ENCODE results near the gene KIAA1217. TPM values are rescaled to one million over a fixed set of nuclear protein-coding genes. Genes with fewer than 3 reads are reported as not detected.

The KIAA1217 gene
- total and polyA plus RNA-seq, 9 of the 15 experiments (the other 6 are each of a cell fraction or from before 2014, with no cell fraction given) = 0.04 TPM; not detected in 8

DNA sequence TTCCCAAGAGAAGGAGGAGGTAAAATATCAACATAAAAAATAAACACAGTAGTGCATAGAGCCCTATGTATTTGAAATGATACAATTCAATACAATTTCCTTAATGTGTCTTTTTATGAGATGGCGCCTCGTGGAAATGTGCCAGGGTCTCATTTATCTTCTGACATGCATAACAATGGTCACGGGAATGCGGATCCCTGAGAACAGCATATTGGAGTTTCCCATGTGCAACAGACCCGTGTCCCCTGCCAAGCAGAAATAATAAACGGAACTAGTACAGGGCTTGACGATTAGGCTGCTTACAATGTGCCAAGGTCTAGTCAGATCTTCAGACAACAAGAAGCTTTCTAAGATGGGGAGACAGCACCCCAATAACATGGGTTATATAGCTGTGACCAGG lies 296.8 kb downstream of the KIAA1217 start:
- Histone ChIP-seq H2AFZ (ENCODE audit: low read depth, low read length) (no peak overlapping the region), H3K9me3 (replicated peaks; ENCODE audit: control insufficient read depth, insufficient read depth, low read depth, low read length) (no peaks in the 10 kb centered on the region), H3K9ac (ENCODE audit: insufficient read depth in 1 of 2, low read depth in 2 of 2, low read length in 2 of 2) (no peak overlapping the region), H3K36me3 (ENCODE audit: control insufficient read depth, insufficient read depth, low read length) (no peaks in the 10 kb centered on the region), H3K4me3 (no peak overlapping the region), H3K79me2 (ENCODE audit: control insufficient read depth, insufficient read depth, low read length) (no peaks in the 10 kb centered on the region), H3K9me1 (ENCODE audit: control insufficient read depth, insufficient read depth, low read length) (no peaks in the 10 kb centered on the region), H3K27ac (ENCODE audit: extremely low read depth, low read depth, low read length) (no peak overlapping the region), H3K4me2 (ENCODE audit: insufficient read depth, low read length) (no peak overlapping the region), H3K27me3 (ENCODE audit: control insufficient read depth in 2 of 2, insufficient read depth in 2 of 2, low read length in 2 of 2) (peaks cover 2 to 18% of the 10 kb centered on the region in 2 experiments; a peak in 3 of 5 replicates), H4K20me1 (replicated peaks; ENCODE audit: control insufficient read depth, insufficient read depth, low read length) (no peaks in the 10 kb centered on the region), H3K4me1 (replicated peaks in 1 of 2; ENCODE audit: control insufficient read depth in 2 of 2, insufficient read depth in 2 of 2, low read length in 2 of 2) (no peaks in the 10 kb centered on the region)
- TF ChIP-seq, protein P1, sequence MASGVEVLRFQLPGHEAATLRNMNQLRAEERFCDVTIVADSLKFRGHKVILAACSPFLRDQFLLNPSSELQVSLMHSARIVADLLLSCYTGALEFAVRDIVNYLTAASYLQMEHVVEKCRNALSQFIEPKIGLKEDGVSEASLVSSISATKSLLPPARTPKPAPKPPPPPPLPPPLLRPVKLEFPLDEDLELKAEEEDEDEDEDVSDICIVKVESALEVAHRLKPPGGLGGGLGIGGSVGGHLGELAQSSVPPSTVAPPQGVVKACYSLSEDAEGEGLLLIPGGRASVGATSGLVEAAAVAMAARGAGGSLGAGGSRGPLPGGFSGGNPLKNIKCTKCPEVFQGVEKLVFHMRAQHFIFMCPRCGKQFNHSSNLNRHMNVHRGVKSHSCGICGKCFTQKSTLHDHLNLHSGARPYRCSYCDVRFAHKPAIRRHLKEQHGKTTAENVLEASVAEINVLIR (CRISPR knock-in tag; IDR thresholded peaks at IDR 0.05) = no peak
- TF ChIP-seq ZNF75A (CRISPR knock-in tag; IDR thresholded peaks at IDR 0.05) (no peak), HNRNPLL (IDR thresholded peaks at IDR 0.05; ENCODE audit: low read depth, low read length, poor library complexity, severe bottlenecking) (no peak), DNMT1 (IDR thresholded peaks at IDR 0.05) (no peak), ZNF778 (CRISPR knock-in tag; IDR thresholded peaks at IDR 0.05) (no peak), WHSC1 (IDR thresholded peaks at IDR 0.05; ENCODE audit: low read length) (no peak), NR2C1 (IDR thresholded peaks at IDR 0.05) (no peak), NR2C1 (tag; IDR thresholded peaks at IDR 0.05) (no peak)
- TF ChIP-seq, protein P2, sequence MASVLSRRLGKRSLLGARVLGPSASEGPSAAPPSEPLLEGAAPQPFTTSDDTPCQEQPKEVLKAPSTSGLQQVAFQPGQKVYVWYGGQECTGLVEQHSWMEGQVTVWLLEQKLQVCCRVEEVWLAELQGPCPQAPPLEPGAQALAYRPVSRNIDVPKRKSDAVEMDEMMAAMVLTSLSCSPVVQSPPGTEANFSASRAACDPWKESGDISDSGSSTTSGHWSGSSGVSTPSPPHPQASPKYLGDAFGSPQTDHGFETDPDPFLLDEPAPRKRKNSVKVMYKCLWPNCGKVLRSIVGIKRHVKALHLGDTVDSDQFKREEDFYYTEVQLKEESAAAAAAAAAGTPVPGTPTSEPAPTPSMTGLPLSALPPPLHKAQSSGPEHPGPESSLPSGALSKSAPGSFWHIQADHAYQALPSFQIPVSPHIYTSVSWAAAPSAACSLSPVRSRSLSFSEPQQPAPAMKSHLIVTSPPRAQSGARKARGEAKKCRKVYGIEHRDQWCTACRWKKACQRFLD (CRISPR knock-in tag; IDR thresholded peaks at IDR 0.05) = no peak
- BruUV-seq (replicated peaks) = no TSS peak
- CTCF ChIA-PET (ENCODE audit: low intra/inter-chr PET ratio) = no interaction called here
- intact Hi-C loops (cut with micrococcal nuclease) (loop anchor here (10.0 kb wide), 2 partner anchors 111 to 311 kb away; no protein-coding TSS in a partner anchor), in situ Hi-C loops (cut with MboI) (loop anchor here (25.0 kb wide), 1 partner anchor 1343 kb away; no protein-coding TSS in a partner anchor)
- DNase-seq (ENCODE audit: extremely low read depth in 1 of 4, low spot score in 3 of 4) (no peak), ATAC-seq (no peak), FAIRE-seq (no peak)
- POLR2A ChIA-PET = no interaction called here
- 1% methylated on average over 7 of the region's 7 CpGs for WGBS (ENCODE audit: insufficient coverage, low coverage, missing lambda C conversion rate)
